Muscle layer of duodenum (tissue), 2 donors: Measurements from ENCODE around the gene CBL.

ENCODE experiments used
- H3K27ac ChIP-seq: one replicate; pipeline ENCODE4 v1.7.0; 2013; ENCODE audit warnings: mild to moderate bottlenecking, low read length
- H3K27me3 ChIP-seq: one replicate; pipeline ENCODE4 v1.7.0; 2013; ENCODE audit warnings: low read depth, mild to moderate bottlenecking, control low read depth, low read length
- H3K36me3 ChIP-seq, 2 donors: one replicate each; pipeline ENCODE4 v1.7.0; 2013; ENCODE audit warnings: low read length in 2 of 2, control low read depth in 1 of 2, mild to moderate bottlenecking in 1 of 2; ENCODE audit not compliant: insufficient read depth in 2 of 2, control insufficient read depth in 1 of 2
- H3K4me1 ChIP-seq, 2 donors: one replicate each; pipeline ENCODE4 v1.7.0; 2013; ENCODE audit warnings: low read length in 2 of 2, mild to moderate bottlenecking in 2 of 2, control low read depth in 1 of 2, moderate library complexity in 1 of 2; ENCODE audit not compliant: insufficient read depth in 2 of 2, control insufficient read depth in 1 of 2
- H3K4me3 ChIP-seq, 2 donors: one replicate each; pipeline ENCODE4 v1.7.0; 2013; ENCODE audit warnings: low read length in 2 of 2, low read depth in 1 of 2, mild to moderate bottlenecking in 1 of 2
- H3K9me3 ChIP-seq, 2 donors: one replicate each; pipeline ENCODE4 v1.7.0; 2013; ENCODE audit warnings: low read length in 2 of 2, control low read depth in 1 of 2, mild to moderate bottlenecking in 1 of 2; ENCODE audit not compliant: control insufficient read depth in 1 of 2
- donor health status: healthy.

The CBL gene

DNA sequence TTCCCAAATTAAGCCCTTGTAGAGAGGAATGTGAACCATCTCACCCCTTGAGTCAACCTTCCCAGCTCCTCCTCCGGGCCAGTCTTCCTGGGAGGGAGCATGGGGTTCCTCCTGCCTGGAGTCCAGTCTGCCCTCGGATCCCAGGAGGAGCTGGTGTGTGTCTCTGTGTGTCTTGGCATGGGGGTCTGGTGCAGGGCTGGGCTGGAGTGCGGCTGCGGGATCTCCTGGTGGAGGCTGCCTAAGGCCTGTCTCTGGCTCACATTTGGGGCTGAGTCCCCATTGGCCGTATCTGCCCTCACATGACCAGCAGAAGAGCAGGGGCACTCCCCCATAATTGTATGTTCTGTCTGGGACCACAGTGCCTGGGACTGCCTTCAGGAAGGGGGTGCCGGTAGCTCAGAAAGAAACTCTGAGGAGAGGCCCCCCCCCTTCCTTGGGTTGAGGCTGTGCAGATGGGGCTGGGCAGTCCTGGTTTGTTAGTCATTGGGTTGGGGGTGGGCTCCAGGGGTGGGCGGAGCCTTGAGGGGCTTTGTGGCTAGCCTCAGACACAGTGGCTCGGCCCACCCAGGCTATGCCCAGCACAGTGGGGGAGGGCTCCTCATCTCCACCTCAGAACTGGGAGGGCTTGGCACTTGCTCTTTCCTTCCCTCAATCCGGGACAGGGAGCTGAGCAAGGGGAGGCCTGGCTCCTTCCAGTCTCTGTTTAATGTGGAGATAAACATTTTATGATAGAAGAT is 131.6 kb downstream of the CBL start:
- Histone ChIP-seq H3K36me3 (no peaks in the 10 kb centered on the region), H3K27me3 (no peaks in the 10 kb centered on the region), H3K4me3 (peak overlapping the region in 1 of 2 donors; percentile 67), H3K4me1 (peaks cover 12 to 66% of the 10 kb centered on the region in 2 donors), H3K9me3 (no peaks in the 10 kb centered on the region), H3K27ac (peak overlapping the region; percentile 40)

DNA sequence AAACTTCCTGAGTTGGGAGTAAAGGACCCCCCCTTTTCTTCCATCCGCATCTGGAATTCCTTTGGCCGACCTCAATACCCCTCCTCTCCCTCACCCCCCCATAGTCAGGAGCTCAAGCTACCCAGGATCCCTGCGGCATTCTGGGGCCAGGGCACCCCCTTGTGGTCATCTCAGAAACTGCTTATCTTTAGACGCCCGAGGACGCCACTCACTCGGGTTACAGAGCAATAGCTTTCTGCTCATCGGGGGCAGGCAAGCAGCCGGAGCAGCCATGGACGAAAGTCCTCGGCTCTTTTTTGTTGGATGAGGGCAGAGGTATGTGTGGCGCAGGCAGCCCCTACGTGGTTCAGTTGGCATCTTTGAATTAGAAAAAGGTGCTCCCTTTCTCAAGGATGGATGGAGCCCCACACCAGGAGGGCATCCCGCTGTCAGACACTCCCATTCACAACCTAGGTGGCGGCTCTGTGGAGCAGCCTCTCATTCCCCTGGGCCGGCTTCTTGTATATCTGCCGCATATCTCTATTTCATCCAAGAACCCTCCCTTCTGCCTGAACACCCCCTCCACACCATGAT is 132.3 kb downstream of the CBL start:
- peak overlapping the region; percentile 16 for H3K27ac ChIP-seq

DNA sequence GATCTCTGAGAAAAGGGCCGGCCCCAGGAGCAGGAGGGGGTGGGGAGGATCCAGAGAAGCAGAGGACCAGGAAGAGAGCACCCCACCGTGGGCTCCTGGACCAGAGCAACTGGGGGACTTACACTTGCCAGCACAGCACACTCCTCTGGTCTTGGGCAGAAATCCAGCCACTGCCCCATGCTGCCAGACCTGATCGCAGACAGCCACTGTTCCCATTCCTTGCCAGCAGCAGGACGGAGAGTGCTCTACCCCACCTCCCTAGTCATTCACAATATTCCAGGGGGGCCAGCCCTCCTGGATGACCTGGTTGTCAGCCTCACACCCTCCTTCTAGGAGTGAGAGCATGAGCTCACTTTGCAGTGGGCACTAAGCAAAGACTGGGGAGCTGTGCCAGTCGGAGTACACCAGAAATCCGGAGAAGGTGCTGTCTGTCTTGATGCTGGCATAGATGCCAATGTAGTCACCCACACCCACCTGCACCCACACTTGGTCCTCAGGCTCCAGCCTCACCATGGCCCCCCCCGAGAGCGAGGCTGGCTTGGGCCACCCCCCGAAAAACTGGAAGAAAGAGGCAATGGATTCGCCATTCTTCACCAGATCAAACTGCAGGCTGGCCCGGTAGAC is 132.9 kb downstream of the CBL start:
- H3K9me3 ChIP-seq: no peaks in the 10 kb centered on the region
- peak overlapping the region; percentile 16 for H3K27ac ChIP-seq
- H3K4me1 ChIP-seq: peaks cover 12 to 66% of the 10 kb centered on the region in 2 donors
- H3K36me3 ChIP-seq: no peaks in the 10 kb centered on the region
- H3K4me3 ChIP-seq: peak overlapping the region; percentile 26 to 67
- no peaks in the 10 kb centered on the region for H3K27me3 ChIP-seq

More for the DNA sequence above, 132.3 kb downstream of the CBL start:
- H3K27me3 ChIP-seq: no peaks in the 10 kb centered on the region
- no peaks in the 10 kb centered on the region for H3K36me3 ChIP-seq
- peaks cover 12 to 66% of the 10 kb centered on the region in 2 donors for H3K4me1 ChIP-seq
- H3K9me3 ChIP-seq: no peaks in the 10 kb centered on the region
- peak overlapping the region; percentile 11 to 67 for H3K4me3 ChIP-seq

DNA sequence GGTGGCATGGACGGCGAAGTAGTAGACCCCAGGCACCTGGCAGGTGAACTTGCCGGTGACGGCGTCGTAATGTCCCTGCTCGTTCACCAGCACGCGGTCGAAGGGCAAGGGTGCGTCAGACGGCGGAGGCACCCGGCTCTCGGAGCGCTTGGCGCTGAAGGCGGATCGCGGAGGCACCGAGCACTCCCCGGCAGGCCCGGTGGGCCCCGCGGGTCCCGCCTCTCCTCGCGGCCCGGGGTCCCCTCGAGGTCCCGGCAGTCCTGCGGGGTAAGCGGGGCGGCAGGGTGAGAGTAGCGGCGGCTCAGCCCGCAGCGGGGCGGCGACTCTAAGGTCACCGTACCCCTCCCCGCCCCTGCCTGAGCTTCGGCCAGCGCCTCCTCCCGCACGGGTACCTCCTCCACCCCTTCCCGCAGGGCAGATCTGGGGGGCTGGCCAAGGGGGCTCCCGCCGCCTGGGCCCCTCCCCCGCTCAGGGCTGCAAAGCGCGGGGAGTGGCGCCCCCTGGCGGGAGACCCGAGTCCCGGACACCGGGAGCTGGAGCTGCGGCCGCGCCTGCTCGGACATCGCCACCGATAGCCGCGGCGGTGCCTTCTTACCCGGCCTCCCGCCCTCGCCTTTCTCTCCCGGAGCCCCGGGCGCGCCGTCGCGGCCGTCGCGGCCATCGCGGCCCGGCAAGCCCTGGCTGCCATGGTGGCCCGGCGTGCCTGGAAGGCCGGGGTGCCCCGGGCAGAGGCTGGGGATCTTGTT is 133.6 kb downstream of the CBL start:
- Histone ChIP-seq H3K4me3 (peak overlapping the region; percentile 48 to 67), H3K4me1 (peaks cover 12 to 65% of the 10 kb centered on the region in 2 donors), H3K27me3 (no peaks in the 10 kb centered on the region), H3K9me3 (no peaks in the 10 kb centered on the region), H3K27ac (peak overlapping the region; percentile 16), H3K36me3 (no peaks in the 10 kb centered on the region)

DNA sequence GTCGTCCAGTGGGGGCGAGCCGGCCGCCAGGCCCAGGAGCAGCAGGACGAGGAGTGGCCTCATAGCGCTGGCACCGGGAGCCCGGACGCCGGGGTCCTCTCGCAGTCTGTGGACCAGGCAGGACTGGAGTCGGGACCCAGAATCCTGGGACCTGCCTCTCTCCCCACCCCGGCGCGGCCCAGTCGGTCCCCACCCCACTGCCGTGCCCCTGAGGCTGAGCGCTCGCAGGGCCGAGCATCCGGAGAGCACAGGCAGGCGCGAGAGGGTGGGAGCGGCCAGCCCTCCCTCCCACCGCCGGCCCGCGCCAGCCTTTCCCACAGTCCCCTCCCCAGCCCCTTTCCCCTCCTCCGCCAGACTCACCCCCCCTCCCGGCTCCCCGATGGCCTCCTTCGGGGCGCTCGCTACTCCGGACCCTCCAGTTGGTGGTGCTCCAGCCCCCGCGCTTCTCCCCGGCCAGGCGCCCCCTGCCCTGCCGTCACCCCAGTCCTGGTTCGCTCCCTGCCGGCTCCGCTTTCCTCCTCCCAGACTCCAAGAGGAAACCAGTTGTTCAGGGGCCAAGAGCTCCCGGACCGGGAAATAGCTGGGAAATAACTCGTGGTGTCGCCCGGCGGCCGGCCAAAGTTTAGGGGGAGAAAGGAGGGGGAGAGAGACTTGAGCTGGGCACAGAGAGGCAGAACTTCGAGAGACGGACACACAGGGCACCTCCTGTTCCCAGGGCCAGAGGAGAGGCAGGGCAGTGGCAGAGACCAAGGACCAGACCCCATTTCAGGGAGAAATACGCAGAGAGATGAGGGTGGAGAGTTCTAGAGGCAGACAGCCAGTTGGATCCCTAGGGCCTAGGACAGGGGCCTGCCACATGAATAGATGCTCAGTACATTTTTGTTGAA is 134.4 kb downstream of the CBL start, which contains the start of gene C1QTNF5:
TSS of gene C1QTNF5 (minus strand) at position 549 of the 887 bp plus-strand sequence. CDS start at position 63, 486 bp downstream.
- H3K27me3 ChIP-seq: no peaks in the 10 kb centered on the region
- no peaks in the 10 kb centered on the region for H3K9me3 ChIP-seq
- peak within 1 kb of the TSS; percentile 61 for H3K27ac ChIP-seq
- peaks cover 4 to 57% of the 10 kb centered on the region in 2 donors for H3K4me1 ChIP-seq
- peak within 1 kb of the TSS; percentile 48 to 67 for H3K4me3 ChIP-seq
- no peaks in the 10 kb centered on the region for H3K36me3 ChIP-seq

DNA sequence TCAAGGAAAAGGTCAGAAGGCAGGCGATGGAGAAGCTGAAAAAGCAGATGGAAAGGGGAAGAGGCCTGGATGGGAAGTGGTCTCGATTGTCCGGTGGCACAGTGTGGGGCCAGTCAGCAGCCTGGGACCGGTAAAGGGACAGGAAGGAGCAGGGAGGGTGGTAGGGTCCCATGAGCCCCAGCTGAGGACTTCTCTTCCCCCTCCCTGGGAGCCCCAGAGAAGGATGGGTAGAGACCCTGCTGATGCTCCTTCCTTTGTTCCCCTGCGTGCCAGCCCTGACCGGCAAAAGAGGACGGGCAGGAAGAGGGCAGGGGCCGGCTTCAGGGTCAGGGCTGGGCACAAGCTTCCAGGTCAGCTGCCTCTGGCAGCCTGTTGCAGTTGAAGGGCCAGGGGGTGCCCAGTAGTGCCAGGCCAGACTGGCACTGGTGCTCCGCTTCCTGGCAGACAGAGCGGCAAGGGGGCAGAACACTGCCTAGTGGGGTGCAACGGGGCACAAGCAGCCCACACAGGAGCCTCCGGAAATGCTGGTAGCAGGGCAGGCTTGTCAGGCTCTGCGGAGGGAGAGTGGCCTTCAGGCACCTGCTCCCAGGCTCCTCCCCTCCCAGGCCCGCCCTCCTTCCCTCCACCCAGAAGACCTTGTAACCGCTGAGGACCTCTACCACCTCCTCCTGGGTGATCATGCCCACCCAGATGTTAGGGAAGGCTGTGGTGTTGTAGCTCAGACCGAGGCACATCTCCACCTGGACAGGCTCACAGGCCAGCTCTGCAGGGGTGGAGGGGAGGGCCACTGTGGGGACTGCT is 135.3 kb downstream of the CBL start:
- H3K4me3 ChIP-seq: peak overlapping the region in 1 of 2 donors; percentile 67
- H3K27ac ChIP-seq: no peak overlapping the region
- H3K27me3 ChIP-seq: no peaks in the 10 kb centered on the region
- H3K4me1 ChIP-seq: peaks cover 3 to 48% of the 10 kb centered on the region in 2 donors
- H3K36me3 ChIP-seq: no peaks in the 10 kb centered on the region
- H3K9me3 ChIP-seq: no peaks in the 10 kb centered on the region

DNA sequence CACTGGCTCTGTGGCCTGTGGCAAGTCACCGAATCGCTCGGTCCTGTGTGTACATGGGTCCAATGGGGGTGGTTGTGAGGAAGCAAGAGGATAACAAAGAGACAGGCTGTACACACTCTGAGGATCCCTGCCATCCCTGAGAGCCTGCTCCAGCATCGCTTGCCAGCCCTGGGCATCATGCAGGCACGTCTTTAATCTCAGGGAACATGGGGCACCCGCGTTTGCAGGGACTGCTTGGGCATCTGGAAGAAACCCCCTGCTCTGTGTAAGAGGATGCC is 135.8 kb downstream of the CBL start:
- no peaks in the 10 kb centered on the region for H3K36me3 ChIP-seq
- no peaks in the 10 kb centered on the region for H3K9me3 ChIP-seq
- no peak overlapping the region for H3K27ac ChIP-seq
- no peaks in the 10 kb centered on the region for H3K27me3 ChIP-seq
- no peak overlapping the region for H3K4me3 ChIP-seq
- peaks cover 3 to 50% of the 10 kb centered on the region in 2 donors for H3K4me1 ChIP-seq

DNA sequence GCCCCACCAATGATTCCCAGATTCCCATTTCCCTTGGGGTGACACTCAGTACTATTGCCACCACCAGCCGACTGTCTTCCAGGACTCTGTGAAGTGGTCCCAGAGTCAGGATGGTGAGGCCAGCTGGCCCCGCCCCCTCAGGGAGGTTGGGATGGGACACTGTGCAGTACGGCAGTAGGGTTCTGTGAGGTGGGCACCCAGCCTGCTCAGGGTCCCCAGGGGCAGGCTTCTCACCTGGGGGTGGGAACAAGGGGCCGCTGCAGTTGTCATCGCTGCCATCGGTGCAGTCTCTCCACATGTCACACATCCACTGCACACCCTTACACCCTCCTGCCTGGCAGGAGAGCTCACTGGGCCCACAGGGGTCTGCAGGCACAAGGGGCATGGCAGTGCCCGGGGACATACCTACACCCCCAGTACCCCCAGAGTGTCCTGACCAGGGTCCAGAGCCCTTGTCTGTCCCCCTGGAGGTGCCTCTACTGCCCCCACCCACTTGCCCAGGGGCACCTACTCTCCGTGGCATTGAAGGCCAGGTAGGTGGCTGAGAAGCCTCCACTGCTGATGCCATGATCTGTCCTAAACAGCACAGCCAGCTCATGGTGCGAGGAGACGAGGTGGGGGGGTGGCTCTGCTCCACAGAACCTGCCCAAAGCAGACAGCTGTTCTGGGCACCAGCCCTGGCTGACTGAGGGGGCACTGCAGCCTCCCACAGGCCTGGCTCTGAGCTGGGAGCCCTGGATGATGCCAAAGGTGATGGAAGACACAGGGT is 136.4 kb downstream of the CBL start:
- Histone ChIP-seq H3K4me1 (peaks cover 3 to 45% of the 10 kb centered on the region in 2 donors), H3K27me3 (no peaks in the 10 kb centered on the region)

DNA sequence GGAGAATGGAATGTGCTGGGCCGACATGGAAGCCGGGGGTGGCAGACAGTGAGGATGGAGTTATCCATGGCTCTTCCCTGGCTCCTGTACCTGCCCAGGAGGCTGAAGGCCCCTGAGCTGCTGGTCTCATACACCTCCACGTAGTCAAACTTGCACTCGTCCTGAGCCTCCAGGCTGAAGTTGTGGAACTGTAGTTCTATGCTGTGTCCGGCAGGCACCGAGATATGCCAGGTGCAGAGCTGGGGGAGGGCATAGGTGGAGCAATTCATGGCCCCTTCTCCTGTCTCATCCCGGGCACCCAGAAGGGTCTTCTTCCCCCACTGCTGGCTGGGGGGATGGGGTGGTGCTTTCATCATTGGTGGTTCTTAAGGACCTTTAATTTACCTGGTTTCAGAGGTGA is 137.6 kb downstream of the CBL start:
- Histone ChIP-seq H3K4me1 (peaks cover 3 to 33% of the 10 kb centered on the region in 2 donors), H3K27ac (no peak overlapping the region)

More for the DNA sequence above, 136.4 kb downstream of the CBL start:
- Histone ChIP-seq H3K4me3 (no peak overlapping the region), H3K9me3 (no peaks in the 10 kb centered on the region), H3K27ac (no peak overlapping the region), H3K36me3 (no peaks in the 10 kb centered on the region)

More for the DNA sequence above, 137.6 kb downstream of the CBL start:
- no peak overlapping the region for H3K4me3 ChIP-seq
- H3K36me3 ChIP-seq: no peaks in the 10 kb centered on the region
- no peaks in the 10 kb centered on the region for H3K27me3 ChIP-seq
- H3K9me3 ChIP-seq: no peaks in the 10 kb centered on the region
